Measurements from ENCODE around the gene RHOBTB3.

Gene RHOBTB3

DNA sequence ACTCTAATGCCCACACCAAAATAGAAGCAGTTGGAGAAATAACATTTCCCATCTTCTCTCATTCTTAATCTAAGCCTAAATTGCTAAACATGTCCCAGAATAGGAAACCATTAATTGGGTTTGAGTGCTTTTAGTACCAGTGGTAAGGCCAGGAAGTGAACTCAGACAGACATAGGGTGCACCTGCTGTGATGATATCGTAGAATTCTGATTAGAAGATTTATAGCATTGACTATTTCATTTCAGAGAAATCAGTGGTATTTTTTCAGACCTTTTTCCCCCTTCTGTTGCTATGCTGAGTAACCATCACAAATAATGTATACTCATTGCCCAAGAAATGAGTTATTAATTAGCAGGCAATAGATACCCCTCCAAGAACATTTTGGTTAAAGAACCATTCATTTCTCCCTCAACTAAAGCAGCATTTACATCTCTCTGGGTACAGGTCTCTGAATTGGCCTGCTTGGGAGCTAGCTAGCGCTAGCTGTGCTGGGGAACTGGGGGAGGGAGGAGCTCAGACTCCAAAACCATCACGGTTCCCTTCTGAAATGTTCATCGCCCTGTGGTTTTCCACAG lies 84.1 kb downstream of the RHOBTB3 start:
- in situ Hi-C loops (cut with HindIII; ENCODE audit: low sequenced_read_pairs), result loop anchor here (5.0 kb wide), 1 partner anchor 103 kb away; no protein-coding TSS in a partner anchor

DNA sequence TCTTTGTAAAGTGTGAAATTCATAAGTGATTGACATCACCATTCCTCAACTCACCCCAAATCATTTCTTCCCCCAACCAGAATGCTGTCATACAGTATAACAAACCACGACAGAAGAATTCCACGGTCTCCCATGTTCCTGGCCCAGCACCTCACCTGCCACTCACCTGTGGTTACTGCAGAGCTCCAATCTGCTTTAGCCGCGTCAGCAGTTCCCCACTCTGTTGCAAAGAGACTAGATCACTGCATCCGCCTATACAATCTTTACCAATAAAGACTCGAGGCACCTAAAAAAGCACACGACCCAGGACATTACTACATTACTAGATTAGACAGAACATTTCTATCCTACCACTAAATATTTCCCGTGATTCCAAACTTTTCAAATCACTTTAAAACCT lies 85.2 kb downstream of the RHOBTB3 start:
- in situ Hi-C loops (cut with HindIII; ENCODE audit: low sequenced_read_pairs), result loop anchor here (5.0 kb wide), 1 partner anchor 104 kb away; no protein-coding TSS in a partner anchor

DNA sequence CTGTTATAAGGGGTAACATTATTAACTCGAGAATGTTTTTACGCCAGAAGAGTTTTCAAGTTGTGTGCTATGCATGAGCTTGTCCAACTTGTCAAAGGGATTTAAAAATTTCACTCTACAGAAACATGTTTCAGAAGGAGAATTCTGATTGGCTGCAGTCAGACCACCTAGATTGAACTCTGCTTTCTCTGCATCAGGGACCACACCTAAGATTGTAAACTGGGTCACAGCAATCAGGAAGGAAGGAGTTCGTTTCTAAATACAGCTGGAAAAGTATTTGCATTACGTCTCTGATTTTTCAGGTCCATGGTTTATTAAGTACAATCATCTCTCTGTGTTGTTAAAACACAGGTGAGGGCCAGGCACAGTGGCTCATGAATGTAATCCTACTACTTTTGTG lies 85.6 kb downstream of the RHOBTB3 start:
- in situ Hi-C loops (cut with HindIII; ENCODE audit: low sequenced_read_pairs), result loop anchor here (5.0 kb wide), 1 partner anchor 104 kb away; no protein-coding TSS in a partner anchor

DNA sequence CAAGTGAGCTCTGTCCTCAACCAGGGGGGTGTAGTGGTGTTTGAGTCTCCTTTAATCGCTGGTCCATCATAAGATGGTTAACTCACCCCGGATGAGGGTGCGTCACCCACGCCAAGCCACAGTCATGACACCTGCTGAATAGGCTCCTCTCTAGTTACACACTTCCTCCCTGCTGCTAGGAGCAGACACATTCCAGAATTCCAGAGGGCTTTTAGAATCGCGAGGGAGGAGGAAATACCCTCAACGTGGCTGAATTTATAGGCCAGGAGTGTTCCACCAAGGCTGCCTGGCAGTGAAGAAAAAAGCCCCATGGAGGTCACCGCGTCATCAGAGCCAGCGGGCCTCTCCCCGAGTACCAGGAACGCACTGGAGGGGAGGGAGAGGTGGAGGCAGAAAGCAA lies 86.3 kb downstream of the RHOBTB3 start:
- in situ Hi-C loops (cut with HindIII; ENCODE audit: low sequenced_read_pairs), result loop anchor here (5.0 kb wide), 1 partner anchor 105 kb away; no protein-coding TSS in a partner anchor

DNA sequence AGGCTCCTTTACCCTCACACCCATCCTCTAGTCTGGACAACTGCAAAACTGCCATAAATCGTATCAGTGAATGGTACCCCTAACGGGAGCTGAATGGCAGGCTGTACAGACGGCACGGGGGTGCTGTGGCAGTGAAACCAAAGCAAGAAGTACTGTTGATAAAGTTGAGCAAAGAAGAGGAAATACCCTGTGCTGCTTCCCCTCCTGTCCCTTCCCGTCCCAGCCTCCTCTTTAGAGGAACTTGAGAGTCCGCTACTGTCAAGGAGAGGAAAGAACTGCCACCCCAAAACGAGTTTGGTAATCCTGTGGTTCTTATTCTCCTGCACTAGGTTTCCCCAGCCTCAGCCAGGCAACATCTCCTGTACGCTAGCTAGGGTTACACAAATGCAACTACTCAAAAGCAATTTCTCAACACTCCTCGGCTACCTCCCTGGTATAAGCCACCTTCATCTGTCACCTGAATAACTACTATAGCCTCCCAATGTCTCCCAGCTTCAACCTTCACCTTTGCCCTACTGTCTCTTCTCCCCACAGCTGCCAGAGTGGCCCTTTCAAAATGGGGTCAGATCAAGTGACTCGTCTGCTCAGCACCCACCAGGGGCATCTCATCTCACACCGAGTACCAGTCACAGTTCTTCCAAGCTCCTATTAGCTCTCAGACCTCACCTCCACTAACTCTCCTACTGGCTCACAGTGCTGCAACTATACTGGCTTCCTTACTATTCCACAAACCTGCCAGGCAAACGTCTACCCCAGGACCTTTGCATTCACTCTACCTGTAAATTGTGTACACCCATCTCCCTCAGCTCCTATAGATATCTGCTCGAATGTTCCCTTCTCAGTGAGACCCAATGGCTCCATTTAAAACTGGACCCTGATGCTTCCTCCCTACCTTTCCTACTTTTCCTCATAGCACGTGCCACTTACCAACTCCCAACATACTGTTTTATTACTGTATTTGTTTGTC lies 87.3 kb downstream of the RHOBTB3 start:
- in situ Hi-C loops (cut with HindIII; ENCODE audit: low sequenced_read_pairs), result loop anchor here (5.0 kb wide), 1 partner anchor 106 kb away; no protein-coding TSS in a partner anchor

DNA sequence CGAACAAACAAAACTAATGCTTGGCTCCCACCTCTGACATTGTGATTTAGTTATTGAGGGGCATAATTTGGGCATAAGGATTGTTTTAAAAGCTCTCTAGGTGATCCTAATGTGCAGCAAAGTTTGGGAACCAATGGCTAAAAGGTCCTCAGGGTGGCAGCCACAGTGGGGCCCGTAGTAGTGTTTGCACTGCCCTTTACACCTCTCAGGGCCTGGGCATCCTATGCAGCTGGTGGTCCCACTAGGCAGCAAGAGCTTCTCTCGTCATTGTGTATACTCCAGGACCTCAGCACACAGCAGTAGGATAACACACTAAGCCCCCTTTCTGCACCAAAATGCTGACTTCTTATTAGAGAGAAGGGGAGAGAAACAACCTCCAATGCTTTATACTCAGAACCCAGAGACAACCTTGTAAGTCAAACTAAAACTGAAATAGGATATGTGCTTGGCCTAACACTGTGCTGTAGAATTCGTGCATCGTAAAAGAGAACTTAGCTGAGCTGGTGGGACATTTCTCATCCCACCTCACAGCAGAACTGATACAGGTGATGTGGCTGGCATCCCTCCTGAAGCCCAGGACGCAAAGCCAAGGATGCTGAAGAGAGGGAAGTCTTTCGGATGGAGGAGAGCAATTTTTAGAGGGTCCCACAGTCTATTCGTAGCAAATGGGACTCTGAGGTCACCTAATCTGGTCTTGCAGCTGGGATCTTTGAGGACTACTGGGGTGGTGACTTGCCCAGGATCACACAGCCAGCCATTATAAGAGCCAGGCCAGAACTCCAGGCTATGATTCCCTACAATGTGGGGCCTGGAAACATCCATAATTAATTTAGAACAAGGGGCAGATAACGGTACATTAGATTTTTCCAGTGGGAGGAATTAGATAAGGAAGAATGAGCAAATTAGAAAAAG lies 90.2 kb downstream of the RHOBTB3 start:
- in situ Hi-C loops (cut with HindIII; ENCODE audit: low sequenced_read_pairs), result no loop called here

DNA sequence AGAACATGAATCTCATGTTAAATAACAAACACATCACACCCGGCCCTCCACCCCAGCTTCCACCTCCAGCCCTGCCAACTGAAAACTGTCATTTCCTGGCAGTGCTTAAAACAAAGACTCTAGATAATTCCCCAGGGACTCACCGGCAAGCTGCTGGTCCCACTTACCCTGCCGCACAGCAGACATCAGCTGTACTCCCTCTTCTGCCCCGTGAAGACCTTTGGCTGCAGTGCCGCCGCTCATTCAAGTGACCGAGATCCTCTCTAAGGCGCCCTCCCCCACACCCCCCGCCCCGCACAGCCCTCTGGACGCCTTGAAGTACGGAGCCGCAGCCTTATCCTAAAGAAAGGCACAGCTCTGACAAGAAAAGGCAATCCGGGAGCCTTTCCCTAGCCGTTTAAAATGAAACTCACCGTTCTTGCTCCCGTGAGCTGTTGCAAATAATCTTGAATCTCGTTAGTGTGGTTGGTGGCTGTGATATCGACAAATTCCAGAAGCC lies 91.0 kb downstream of the RHOBTB3 start:
- in situ Hi-C loops (cut with HindIII; ENCODE audit: low sequenced_read_pairs), result no loop called here

DNA sequence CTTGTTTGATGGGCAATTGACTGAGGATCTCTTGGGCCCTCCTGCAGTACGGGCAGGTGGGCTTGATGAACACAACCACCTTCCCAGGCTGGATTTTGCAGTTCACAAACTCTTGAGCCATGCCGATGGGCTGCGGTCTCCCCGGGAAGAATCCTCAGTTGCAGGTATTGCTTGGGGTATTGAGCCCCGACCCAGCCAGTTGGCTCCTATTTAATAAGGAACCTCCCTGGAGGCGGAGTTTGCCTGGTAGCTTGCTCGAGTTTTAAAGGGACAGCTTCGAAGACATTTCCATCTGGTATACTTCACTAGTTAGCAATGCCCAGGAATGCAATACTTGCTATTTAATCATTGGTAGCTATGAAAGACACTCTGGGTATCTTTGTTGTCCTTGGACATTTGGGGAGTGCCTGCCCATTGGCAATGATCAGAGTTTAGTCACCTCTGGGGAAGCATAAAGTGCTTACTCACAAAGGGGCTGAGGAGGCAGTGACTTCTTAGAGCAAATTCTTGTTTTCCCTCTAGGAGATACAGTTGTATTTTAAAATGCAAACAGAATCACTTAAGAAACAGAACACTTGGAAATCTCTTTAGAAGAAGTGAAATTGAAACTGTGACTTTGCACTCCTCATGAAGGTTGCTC lies 91.5 kb downstream of the RHOBTB3 start, which contains the start of gene GLRX:
TSS of gene GLRX (minus strand) at position 185 of the 640 bp plus-strand sequence. CDS start at position 121, 64 bp downstream.
- in situ Hi-C loops (cut with HindIII; ENCODE audit: low sequenced_read_pairs), result no loop called here

DNA sequence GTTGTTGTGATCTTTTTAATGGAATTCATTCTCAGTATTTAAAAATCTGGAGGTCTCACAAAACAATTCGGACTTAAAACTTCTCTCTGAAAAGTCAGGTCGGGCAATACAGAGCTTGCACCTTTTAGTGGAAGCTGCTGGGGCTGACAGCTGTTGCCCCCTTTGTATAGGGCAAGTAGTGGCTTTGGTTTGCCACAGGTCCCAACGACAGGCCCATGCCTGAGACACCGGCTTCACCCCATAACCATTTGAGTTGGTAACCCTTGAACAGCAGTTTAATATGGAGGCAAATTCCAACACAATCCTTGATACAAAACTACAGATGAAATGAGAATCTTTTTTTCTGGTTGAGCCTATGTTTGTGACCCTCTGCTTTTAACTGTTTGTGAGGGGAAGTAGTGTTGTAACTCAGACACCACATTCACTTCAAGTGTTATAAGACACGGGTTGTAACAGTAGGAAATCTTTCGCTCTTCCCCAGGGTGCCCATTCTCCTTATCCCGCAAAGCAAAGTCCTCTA lies 92.1 kb downstream of the RHOBTB3 start:
- in situ Hi-C loops (cut with HindIII; ENCODE audit: low sequenced_read_pairs), result no loop called here

DNA sequence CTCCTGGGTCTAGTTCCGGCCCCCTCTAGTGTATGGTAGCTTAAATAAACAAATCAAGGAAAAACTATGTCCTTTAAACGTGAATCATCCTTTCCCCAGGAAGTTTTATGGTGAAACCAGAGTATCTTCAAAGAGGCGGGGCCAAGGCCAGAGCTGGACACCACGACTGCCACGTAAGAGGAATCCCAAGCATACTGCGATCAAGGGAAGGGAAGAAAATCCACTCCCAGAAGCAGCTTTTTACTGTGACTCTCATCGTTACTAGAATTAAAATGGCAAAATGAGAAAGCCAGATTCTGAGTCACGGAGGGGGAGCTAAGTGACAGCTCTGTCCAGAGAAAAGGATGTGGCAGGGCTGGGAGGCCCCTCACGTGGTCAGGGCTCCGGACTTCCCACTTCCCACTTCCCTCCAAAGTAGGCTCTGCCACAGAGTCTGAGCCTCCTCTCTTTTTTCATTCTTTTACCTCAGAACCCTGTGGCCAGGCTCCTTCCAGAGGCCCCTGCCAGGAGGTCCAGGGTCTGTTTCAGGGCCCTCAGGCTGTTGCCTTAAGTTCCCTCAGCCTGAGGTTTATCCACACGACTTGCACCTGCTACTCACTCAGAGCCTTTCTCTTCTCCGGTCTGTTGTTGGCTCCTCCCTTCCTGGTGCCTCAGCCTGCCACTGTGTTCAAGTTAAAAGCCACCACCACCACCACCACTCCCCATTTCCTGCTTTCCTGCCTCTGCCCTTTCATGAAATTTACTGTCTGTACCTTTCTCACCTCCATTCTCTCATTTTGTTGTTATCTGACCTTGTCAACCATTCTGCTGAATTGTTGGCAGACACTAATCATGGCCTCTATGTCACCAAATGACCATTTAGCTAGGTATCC lies 92.8 kb downstream of the RHOBTB3 start:
- in situ Hi-C loops (cut with HindIII; ENCODE audit: low sequenced_read_pairs), result no loop called here

DNA sequence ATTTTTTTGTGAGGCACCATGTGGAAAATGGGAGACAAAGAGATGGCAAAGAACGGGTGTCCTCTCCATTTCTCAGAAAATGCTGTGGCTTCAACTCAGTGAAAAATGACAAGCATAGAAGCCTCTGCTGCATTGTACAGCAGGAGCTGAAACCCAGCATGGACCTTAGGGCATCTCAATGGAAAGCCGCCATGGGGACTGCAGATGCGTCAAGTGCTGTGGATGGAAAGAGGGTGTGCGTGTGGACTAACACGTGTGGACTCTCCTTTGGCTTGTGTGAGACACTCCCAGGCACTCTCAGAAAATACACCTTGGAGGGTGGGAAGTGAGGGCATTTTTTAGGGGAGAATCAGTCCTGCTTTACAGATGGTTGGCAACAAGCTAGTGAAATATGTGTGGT lies 93.6 kb downstream of the RHOBTB3 start:
- in situ Hi-C loops (cut with HindIII; ENCODE audit: low sequenced_read_pairs), result loop anchor here (25.0 kb wide), 1 partner anchor 162 kb away; no protein-coding TSS in a partner anchor

DNA sequence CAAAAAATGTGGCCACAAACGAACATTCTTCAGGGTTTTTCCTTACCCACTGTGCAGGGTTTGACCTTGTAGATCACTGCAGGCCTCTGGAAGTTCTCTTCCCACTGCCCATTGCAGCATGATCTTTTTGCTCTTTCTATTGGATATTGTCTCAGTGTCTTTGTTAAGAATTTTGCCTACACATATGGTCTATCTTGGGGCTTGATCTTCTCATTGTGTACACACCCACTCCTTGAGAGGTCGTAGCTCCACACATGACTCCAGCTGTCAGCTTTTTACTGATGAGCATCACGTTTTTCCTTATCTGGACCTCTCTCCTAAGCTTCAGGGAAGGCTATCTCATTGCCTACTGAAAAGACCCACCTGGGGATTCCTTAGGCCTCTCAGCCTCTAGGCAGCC lies 94.4 kb downstream of the RHOBTB3 start:
- in situ Hi-C loops (cut with HindIII; ENCODE audit: low sequenced_read_pairs), result loop anchor here (25.0 kb wide), 1 partner anchor 163 kb away; no protein-coding TSS in a partner anchor

DNA sequence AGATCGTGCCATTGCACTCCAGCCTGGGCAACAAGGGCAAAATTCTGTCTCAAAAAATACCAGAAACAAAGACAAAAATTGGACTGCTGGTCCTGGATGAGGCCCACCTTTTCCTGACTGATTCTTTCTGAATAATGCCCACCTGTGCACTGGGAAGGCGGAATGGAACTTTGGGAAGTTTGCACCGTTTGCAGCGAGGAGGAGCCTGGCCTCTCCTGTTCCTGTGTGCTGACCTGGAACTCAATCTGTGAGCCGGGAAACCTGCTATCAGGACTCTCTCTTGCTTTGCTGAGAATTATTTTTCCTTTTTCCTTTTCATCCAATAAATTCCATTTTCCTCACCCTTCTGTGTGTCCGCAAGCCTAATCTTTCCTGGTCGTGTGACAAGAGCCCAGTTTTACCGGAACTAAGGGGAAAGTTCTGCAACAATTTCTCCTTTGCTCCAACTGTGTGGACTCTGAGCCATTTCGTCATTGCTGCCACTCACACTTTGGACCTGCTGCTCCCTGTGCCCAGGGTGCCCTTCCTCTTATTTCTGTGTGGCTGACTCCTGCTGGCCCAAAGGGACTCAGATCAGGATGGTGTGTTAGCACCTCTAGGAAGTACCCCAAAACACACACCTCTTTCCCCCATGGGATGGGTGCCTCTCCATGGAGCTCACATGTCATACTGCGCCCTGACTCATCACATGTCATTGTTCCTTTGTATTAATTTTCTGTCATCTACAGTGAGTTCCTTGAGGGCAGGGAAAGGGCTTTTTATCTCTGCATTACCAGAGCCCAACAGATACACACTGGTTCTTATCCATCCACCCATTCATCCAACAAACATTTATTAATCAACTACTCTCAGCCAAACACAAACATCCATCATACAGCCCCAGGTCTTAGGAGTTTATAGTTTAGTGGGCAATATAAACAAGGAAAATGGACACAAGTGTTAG lies 96.1 kb downstream of the RHOBTB3 start:
- in situ Hi-C loops (cut with HindIII; ENCODE audit: low sequenced_read_pairs), result loop anchor here (25.0 kb wide), 1 partner anchor 165 kb away; no protein-coding TSS in a partner anchor

DNA sequence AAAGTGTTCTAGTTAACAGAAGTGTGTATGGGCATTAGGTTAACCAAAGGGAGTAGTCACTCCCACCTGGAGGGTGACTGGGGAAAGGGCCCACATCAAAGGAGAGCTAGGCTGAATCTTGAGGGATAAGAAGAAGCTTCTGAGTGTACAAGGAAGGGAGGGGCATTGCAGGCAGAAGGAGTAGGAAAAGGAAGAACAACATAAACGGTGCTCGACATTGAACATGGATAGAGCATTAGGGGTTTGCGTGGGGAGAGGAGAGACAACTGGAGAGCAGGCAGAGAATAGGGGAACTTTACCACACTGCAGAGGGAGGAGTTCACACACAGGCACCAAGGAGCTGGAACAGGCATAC lies 96.7 kb downstream of the RHOBTB3 start:
- in situ Hi-C loops (cut with HindIII; ENCODE audit: low sequenced_read_pairs), result loop anchor here (25.0 kb wide), 1 partner anchor 166 kb away; no protein-coding TSS in a partner anchor

DNA sequence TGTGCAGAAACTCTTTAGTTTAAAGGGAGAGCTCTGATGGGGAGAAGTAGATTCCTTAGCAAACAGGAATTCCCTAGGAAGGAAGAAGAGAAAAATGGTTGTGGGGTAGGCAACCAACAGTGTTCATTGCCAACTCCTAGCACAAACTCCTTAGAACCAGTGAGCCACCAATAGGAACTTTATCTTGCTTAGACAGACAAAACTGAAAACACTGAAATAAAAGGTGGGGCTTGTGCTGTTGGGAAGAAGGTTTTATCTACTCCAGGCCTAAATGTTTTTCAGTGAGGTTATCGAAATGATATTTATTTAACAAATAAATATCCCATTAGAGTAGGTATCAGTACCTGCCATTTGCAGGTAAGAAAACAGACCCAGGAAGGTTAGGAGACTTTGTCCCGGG lies 99.1 kb downstream of the RHOBTB3 start:
- in situ Hi-C loops (cut with HindIII; ENCODE audit: low sequenced_read_pairs), result loop anchor here (25.0 kb wide), 1 partner anchor 168 kb away; no protein-coding TSS in a partner anchor

DNA sequence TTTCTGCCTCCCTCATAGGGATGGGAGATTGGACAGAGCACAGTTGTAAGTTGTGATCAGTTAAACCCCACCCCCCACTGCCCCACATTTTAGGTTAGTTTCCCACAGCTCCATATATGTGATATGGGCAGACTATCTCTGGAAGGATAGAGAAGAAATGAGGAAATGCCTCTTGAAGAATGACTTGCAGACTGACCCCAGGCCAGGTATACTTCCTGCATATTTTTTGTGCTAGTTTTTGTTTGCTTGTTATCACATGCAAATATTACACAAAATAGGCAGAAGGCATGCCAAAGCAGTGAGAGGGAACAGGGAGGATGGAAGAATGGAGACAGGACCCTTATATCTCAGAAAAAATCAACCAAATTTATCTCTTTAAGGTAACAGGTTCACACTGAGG lies 101.5 kb downstream of the RHOBTB3 start:
- in situ Hi-C loops (cut with HindIII; ENCODE audit: low sequenced_read_pairs), result loop anchor here (25.0 kb wide), 1 partner anchor 170 kb away; no protein-coding TSS in a partner anchor

DNA sequence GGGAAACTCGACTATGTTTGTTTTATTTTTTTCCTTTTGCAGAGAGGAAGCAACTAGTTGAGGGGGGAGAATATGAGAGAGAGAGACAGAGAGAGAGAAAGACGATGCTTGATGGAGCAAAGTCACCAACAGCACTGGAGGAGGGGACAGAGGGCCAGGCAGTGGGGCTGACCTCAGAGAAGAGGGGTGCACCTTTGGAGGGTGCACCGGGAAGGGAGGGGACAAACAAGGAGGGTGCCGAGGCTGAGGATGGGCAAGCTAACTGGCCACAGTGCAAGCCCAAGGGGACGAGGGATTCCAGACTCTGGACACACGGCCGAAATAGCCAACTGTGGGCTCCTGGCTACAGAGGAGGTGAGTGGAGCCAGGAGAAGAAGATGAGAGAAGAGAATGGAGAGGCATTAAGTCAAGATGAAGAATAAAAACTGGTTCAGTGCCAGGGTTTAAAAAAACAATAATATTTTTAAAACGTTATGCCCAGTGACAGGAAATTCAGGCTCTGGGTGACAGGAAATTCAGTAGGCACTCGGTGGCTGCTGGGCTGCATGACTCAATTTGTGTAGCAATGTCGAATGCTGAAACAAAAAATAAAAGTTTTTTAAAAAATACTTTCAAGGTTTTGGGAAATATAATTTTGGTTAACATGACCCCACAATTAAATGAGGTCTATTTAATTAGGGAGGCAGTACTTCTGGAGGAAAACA lies 104.7 kb downstream of the RHOBTB3 start:
- in situ Hi-C loops (cut with HindIII; ENCODE audit: low sequenced_read_pairs), result loop anchor here (25.0 kb wide), 1 partner anchor 174 kb away; no protein-coding TSS in a partner anchor
